Activated naive CD8-positive, alpha-beta T cell treated with anti-CD3 and anti-CD28 coated beads for 36 hours (primary cell): ENCODE results near the gene FTO. TPM values are rescaled to one million over a fixed set of nuclear protein-coding genes. Genes with fewer than 3 reads are reported as not detected.

ENCODE experiments used
- DNase-seq: peaks from one replicate; pipeline ENCODE4 v3.0.0; 2021
- H3K27ac Mint-ChIP-seq: one replicate; pipeline ENCODE4 v1.8.0; 2022; ENCODE audit warnings: mild to moderate bottlenecking, moderate library complexity, mixed read lengths
- H3K27me3 Mint-ChIP-seq: one replicate; pipeline ENCODE4 v1.8.0; 2022; ENCODE audit warnings: mild to moderate bottlenecking, mixed read lengths
- H3K36me3 Mint-ChIP-seq: one replicate; pipeline ENCODE4 v1.8.0; 2021; ENCODE audit warnings: mild to moderate bottlenecking, mixed read lengths
- H3K4me1 Mint-ChIP-seq: one replicate; pipeline ENCODE4 v1.8.0; 2021; ENCODE audit warnings: mixed read lengths
- H3K4me3 Mint-ChIP-seq: one replicate; pipeline ENCODE4 v1.8.0; 2022; ENCODE audit warnings: mild to moderate bottlenecking, moderate library complexity, mixed read lengths
- H3K9me3 Mint-ChIP-seq: one replicate; pipeline ENCODE4 v1.8.0; 2022; ENCODE audit warnings: mixed read lengths
- total RNA-seq, 2 experiments: library from RNA; stranded (reverse); gene quantifications; one replicate each; pipeline ENCODE4 v1.2.3, GENCODE V29; 2021

The FTO gene
- total RNA-seq, 2 experiments from 2014 or later = 51.1 to 52.7 TPM

DNA sequence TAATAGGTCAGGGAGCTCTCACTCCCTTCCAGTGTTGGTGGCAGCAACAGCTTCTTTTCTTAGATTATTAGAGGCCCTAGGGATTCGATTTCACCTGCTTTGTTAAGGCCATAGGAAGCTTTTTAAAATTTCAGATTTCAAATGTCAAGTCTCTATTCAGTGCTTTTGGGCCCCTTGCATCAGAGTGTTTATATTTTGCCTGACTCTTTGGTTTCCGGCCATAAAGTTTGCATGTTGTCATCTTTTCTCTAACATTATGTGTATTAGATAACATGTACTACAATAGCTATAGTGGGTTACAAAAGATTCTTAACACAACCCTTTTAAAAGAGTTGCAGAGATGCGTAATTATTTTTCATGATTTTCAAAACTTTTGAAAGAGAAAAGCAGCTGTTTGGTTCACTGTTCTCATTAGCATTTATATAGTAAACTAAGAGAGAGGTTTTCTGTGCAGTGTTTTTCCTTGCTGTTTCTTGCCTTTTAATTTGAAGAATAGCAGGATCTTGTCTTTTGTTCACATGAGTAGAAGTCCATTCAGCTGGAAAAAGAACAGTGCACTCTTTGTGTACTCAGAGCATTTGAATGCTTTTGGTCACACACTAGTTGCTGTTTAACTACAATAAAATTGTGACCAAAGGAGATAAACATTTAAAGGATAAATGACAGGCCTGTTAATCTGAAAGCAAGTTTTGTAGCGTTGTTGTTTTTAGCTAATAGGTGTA lies 52.5 kb downstream of the FTO start:
- DNase-seq = no peak
- Mint-ChIP-seq H3K4me3 (no peak overlapping the region), H3K27ac (no peak overlapping the region), H3K36me3 (peaks cover 4% of the 10 kb centered on the region), H3K9me3 (peaks cover 3% of the 10 kb centered on the region), H3K4me1 (peaks cover 13% of the 10 kb centered on the region), H3K27me3 (no peaks in the 10 kb centered on the region)

DNA sequence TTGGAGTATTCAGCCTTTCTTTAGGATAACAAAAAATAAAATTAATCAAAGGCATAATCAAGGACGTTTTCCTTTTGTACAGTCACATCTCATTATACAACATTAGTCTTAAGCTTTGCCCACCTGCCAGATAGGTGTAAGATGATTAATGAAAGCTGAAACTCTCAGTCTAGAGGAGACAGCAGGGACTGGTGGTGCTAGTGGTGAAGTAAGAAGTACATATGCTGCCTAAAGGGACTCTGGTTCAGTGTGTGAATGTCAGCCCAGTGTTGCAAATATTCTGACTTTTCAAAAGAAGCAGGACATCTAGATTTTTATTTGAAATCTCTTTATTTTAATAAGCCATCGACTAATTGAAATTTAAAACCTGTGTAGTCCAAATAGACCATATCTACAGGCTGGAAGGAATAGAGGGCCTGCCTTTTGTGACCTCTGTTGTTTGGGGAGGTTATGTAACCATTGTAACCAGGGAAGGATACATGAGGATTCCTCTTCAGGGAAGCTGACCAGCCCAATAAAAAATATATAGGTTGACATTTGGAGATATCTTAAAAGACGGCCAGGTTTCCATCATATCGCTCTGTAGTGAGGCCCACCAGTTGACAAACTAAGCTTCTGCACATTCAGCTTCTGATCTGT lies 54.1 kb downstream of the FTO start:
- DNase-seq = no peak
- Mint-ChIP-seq H3K36me3 (peaks cover 4% of the 10 kb centered on the region), H3K27ac (no peak overlapping the region), H3K9me3 (peaks cover 3% of the 10 kb centered on the region), H3K4me1 (peaks cover 19% of the 10 kb centered on the region), H3K4me3 (no peak overlapping the region), H3K27me3 (no peaks in the 10 kb centered on the region)

DNA sequence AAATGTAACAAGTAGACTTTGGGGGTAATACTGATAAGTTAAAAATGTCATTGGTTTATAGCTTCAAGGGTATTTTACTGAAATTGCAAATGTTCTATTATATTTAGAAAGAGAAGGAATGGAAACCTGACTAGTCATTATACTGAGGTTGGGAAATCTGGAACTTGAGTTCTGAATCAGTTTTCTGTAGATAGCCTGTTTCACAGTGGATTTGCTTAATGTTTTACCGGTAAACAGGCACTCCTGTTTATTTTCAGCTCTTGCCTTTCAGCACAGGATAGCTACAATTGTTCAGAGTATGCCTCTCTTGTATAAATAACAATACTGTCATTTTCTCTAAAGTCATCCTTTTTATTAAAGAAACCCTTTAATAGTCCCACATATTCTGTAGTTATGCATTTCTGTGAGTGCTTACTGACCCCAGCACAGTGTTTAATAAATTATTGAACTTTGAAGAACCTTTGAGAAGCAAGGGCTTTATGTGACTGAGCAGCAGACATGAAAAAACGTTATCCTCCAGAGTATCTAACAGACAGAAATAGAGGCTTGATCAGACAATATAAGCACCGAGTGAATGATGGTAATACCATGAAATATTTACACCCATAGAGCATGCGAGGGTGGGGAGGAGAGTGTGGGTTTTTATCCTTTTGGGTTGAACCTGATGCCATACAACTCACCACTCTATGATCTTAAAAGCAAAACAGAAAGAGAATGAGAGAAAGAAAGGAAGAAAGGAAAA lies 58.2 kb downstream of the FTO start:
- H3K9me3 Mint-ChIP-seq = peaks cover 3% of the 10 kb centered on the region
- H3K4me1 Mint-ChIP-seq = peaks cover 25% of the 10 kb centered on the region
- peaks cover 8% of the 10 kb centered on the region for H3K36me3 Mint-ChIP-seq
- no peaks in the 10 kb centered on the region for H3K27me3 Mint-ChIP-seq
- no peak overlapping the region for H3K4me3 Mint-ChIP-seq
- DNase-seq = no peak
- no peak overlapping the region for H3K27ac Mint-ChIP-seq

DNA sequence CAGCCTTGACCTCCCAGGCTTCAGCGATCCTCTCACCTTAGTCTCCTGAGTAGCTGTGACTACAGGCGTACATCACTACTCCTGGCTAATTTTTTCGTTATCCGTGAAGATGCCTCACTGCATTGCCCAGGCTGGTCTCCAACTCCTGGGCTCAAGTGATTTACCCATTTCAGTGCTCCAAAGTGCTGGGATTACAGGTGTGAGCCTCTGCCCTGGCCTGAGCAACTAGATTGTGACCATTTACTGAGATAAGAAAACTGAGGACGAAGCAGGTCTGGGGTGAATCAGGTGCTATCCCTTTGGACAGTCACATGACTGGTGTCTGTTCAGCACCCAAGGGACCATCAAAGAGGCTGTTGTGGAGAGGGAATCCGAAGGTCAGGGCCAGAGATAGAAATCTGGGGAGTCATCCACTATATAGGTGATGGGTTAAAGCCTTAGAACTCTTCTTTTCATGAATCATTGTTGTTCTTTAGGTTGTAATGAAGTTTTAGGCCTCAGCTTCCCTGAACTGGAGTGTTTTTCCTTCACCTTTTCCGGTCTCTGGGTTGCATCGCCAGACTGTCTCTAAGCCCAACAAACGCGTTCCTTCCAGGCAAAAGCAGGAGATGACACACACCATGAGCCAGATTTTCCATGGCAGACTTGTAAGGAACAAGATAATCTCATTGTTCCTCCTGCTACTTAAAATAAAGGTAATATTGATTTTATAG lies 62.5 kb downstream of the FTO start:
- no peaks in the 10 kb centered on the region for H3K9me3 Mint-ChIP-seq
- DNase-seq = no peak
- H3K4me1 Mint-ChIP-seq = peaks cover 36% of the 10 kb centered on the region

DNA sequence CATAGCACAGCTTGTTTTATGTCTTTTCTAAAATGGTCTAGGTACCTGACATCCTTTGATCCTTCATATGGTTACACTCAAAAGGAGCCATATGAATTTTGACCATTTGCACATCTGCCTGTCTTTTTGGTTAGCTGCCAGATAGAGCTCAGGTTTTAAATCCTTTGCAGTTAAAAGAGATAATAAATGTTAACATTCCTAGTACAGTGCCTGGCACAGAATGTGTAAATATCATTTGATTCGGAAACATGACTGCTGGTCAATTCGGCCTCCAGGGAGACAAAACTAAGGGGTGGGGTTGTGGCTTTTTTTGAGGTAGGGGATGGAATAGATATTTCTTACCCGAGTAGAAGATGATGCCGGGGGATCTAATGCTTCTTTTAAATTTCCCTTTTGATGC lies 64.2 kb downstream of the FTO start:
- no peaks in the 10 kb centered on the region for H3K9me3 Mint-ChIP-seq
- H3K4me1 Mint-ChIP-seq = peaks cover 31% of the 10 kb centered on the region
- H3K27ac Mint-ChIP-seq = no peak overlapping the region
- H3K4me3 Mint-ChIP-seq = no peak overlapping the region
- DNase-seq = no peak
- peaks cover 4% of the 10 kb centered on the region for H3K36me3 Mint-ChIP-seq
- no peaks in the 10 kb centered on the region for H3K27me3 Mint-ChIP-seq

More for the DNA sequence above, 62.5 kb downstream of the FTO start:
- no peak overlapping the region for H3K4me3 Mint-ChIP-seq
- H3K27me3 Mint-ChIP-seq = no peaks in the 10 kb centered on the region
- H3K27ac Mint-ChIP-seq = no peak overlapping the region
- peaks cover 4% of the 10 kb centered on the region for H3K36me3 Mint-ChIP-seq

DNA sequence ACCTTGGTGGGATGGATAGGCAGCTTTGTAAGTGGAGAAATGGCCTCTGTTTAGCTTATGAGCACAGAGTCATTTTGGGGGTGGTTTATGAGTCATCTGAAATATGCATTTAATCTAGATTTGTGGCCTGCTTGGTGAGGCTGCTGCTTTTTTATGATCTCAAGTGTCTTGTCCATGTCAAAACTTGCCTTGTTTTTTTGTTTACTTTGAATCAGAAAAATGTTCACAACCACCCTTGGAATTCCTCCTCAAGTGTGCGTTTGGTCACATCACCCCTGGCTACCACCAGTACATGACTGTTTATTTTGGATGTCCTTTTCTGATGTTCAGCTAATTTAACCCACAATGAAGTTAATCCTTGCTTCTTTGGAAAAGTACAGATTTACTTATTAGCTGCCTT lies 64.6 kb downstream of the FTO start:
- Mint-ChIP-seq H3K27me3 (no peaks in the 10 kb centered on the region), H3K4me1 (peaks cover 28% of the 10 kb centered on the region), H3K36me3 (peaks cover 4% of the 10 kb centered on the region), H3K27ac (no peak overlapping the region), H3K9me3 (no peaks in the 10 kb centered on the region), H3K4me3 (no peak overlapping the region)
- DNase-seq = no peak

DNA sequence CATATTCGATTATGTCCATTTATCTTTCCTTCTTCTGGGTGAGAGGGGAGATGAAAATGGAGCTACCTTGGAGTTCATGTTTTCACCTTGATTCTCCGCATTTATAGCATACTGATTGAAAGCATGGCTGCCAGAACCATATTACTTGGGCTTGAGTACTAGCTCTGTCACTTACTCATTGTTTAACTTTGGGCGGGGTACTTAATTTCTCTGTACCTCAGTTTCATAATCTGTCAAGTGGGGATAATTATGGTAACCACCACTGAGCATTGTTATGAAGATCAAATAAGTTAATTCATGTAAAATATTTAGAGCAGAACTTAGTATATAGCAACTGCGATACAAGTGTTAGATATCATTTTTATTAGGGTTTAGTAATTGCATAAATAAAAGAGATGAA lies 65.2 kb downstream of the FTO start:
- Mint-ChIP-seq H3K9me3 (no peaks in the 10 kb centered on the region), H3K27me3 (no peaks in the 10 kb centered on the region), H3K36me3 (peaks cover under 1% of the 10 kb centered on the region)

DNA sequence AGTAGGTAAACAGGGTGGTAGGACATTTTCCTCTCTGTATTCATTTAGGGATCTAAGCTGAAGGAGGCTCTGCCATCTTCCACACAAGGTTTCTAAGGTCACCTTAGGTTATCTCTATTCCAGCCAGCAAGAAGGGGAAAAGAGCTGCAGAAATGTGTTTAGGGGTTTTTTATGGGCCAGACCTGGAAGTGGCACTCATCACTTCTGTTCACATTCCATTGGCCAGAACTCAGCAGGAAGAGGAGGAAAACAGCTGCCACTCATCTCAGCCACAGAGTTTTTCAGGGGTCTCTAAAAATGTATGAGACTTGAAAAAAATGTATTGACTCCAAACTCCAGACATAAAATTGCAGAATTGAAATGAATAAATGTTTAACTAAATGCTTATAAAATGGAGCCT lies 65.8 kb downstream of the FTO start:
- Mint-ChIP-seq H3K9me3 (no peaks in the 10 kb centered on the region), H3K4me3 (no peak overlapping the region), H3K36me3 (no peaks in the 10 kb centered on the region), H3K27me3 (no peaks in the 10 kb centered on the region), H3K27ac (no peak overlapping the region), H3K4me1 (peaks cover 28% of the 10 kb centered on the region)
- DNase-seq = no peak

More for the DNA sequence above, 65.2 kb downstream of the FTO start:
- Mint-ChIP-seq H3K27ac (no peak overlapping the region), H3K4me1 (peaks cover 25% of the 10 kb centered on the region), H3K4me3 (no peak overlapping the region)
- DNase-seq = no peak

DNA sequence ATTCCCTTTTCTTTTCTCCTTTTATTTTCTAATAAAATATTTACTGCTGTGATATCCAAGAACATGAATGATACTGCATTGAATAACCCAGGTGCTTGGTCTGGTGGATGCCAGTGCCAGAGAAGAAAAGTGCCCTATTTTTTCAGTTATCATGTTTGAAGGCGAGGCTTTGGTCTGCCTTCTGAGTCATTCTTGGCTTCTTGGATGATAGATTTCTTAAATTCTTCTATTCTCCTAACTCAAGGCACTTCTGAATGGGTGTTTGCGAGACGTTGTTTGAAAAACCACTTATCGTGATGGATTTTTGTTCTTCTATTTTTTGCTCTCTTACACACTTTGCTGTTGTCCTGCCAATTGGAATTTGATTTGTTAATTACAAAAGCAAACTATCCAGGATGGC lies 66.7 kb downstream of the FTO start:
- H3K27me3 Mint-ChIP-seq = no peaks in the 10 kb centered on the region
- no peak overlapping the region for H3K4me3 Mint-ChIP-seq
- no peaks in the 10 kb centered on the region for H3K9me3 Mint-ChIP-seq
- DNase-seq = no peak
- H3K27ac Mint-ChIP-seq = no peak overlapping the region
- H3K36me3 Mint-ChIP-seq = no peaks in the 10 kb centered on the region
- peaks cover 28% of the 10 kb centered on the region for H3K4me1 Mint-ChIP-seq

DNA sequence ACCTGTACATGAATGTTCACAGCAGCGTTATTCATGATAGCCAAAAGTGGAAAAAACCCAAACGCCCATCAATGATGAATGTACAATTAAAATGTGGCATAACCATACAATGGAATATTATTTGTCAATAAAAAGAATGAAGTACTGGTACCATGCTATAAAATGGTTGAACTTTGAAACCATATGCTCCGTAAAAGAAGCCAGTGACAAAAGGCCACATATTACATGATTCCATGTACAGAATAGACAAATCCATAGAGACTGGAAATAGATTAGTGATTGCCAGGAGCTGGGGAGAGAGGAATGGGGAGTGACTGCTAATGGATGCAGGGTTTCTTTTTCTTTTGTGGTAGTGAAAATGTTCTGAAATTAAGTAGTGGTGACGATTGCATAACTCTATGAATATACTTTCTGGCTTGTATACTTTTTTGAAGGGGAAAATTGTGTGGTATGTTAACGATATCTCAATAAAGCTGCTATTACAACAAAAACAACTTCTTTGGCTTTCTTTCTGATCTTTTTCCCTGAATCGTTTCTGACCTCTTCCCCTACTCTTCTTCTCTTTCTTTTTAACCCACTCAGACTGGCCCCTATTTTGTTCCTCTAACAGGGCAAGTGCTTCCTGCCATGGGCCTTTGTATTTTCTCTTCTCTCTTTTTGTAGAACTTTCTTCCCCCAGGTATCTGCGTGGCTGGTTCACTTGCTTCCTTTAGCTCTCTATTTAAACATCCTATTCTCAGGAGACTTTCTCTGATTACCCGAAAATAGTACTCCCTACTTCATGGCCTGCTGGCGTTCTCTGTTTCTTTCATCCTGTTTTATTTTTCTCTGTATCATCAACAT lies 67.9 kb downstream of the FTO start:
- Mint-ChIP-seq H3K36me3 (no peaks in the 10 kb centered on the region), H3K9me3 (no peaks in the 10 kb centered on the region), H3K27ac (no peak overlapping the region), H3K4me1 (peaks cover 27% of the 10 kb centered on the region), H3K27me3 (no peaks in the 10 kb centered on the region), H3K4me3 (no peak overlapping the region)
- DNase-seq = no peak

DNA sequence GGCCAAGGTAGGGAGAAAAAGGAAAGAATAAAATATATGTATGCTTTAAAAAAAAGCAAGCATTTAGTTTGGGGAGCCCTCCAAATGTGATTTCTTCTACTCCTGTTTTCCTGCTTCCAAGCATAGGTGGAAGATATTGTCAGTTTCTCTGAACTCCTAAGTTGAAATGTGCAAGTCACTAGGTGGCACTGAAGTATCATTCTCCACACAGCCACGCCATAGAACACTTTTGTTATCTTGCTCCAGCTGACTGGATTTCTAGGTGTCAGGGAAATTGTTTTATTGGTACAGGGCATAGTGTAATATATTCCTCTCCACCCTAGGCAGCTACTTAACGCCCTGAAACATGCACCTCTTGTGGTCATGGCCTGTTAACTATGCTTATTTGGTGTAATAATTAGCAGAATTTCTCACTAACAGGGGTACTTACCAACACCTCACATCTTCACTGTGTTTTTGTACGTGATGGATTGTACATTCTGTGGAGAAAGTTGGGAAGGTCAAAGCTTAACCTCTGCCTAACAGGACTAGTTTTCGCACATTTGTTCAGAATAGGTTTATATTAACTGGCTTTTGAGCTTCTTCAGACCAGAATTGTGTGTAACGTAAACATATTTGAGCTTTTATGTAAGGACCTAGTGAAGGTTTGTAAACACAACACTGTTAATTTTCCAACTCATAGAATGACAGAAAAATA lies 69.3 kb downstream of the FTO start:
- Mint-ChIP-seq H3K36me3 (no peaks in the 10 kb centered on the region), H3K4me1 (peaks cover 25% of the 10 kb centered on the region), H3K9me3 (no peaks in the 10 kb centered on the region), H3K27ac (no peak overlapping the region), H3K27me3 (no peaks in the 10 kb centered on the region), H3K4me3 (no peak overlapping the region)
- no peak for DNase-seq

DNA sequence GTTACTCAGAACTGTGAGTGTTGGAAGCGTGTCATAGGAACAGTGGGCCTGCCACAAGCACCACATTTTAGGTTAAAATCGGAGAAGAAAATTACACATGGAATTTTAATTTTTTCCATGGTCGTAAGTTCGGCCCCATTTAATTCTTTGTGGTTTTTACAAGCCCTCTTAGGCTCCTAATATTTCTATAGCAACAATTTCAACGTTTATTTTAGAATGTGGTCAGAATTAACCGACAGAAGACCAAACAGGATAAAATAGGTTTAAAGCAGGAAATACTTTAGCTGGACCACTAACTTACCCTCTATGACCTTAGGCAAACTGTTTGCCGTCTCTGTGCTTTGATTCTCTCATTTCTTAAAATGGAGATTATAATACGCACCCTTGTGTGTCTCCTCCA lies 69.9 kb downstream of the FTO start:
- Mint-ChIP-seq H3K4me3 (no peak overlapping the region), H3K27me3 (no peaks in the 10 kb centered on the region)

DNA sequence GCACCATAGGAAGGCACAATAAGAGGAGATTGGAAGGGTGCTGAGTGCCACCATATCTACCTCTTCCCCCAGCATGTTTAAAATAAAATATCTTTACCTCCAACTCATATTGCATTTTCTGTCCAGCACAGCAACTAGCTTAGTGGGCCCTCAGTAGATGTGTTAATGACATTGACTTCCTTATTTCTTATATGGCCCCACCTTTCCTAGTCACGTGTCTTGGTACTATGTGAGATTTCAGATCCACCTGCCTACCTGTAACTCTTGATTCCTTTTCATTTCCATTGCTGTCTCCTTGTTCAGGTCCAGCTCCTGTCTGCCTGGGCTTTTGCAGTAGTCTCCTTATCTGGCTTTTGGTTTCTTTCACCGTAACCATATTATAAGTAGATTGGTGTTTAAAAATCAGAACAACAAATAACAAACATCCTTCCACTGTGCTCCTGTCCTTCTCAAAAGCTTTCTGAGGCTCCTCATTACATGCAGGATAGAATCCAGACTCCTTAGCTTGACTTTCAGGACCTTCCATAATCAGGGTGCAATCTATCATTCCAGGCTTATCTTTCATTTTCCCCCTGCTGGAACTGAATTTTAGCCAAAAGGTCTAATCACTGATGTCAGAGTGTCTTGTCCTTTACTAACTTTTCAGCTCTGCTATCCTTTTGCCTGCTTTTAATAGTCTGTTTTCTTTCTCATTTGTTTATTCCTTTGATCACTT lies 71.3 kb downstream of the FTO start:
- no peak for DNase-seq
- no peak overlapping the region for H3K27ac Mint-ChIP-seq
- H3K27me3 Mint-ChIP-seq = no peaks in the 10 kb centered on the region
- no peaks in the 10 kb centered on the region for H3K9me3 Mint-ChIP-seq
- peaks cover 19% of the 10 kb centered on the region for H3K4me1 Mint-ChIP-seq
- no peak overlapping the region for H3K4me3 Mint-ChIP-seq
- H3K36me3 Mint-ChIP-seq = no peaks in the 10 kb centered on the region

More for the DNA sequence above, 69.9 kb downstream of the FTO start:
- H3K27ac Mint-ChIP-seq = no peak overlapping the region
- peaks cover 19% of the 10 kb centered on the region for H3K4me1 Mint-ChIP-seq
- DNase-seq = no peak
- H3K9me3 Mint-ChIP-seq = no peaks in the 10 kb centered on the region
- no peaks in the 10 kb centered on the region for H3K36me3 Mint-ChIP-seq
